M059J (cell line): Measurements from ENCODE around the gene ZNF766. TPM values are rescaled to one million over a fixed set of nuclear protein-coding genes. Genes with fewer than 3 reads are reported as not detected.
"Not testable (repeated sequence)": the region's sequence is repeated elsewhere in the genome, so short reads cannot be mapped to it uniquely, and the experiment has no call there.

Source experiments
- DNase-seq: peaks from one replicate; pipeline ENCODE4 v3.0.0-alpha.2; 2012; ENCODE audit warnings: low read depth
- total RNA-seq: library from RNA; depleted of rRNA; stranded (reverse); fragments of >200 nt; shearing (Covaris generic); gene quantifications from 2 replicates; pipeline ENCODE4 v1.2.3, GENCODE V29; 2014; rRNA removed

Gene ZNF766
- total RNA-seq, 1 experiment from 2014 or later: 23.9 TPM

DNA sequence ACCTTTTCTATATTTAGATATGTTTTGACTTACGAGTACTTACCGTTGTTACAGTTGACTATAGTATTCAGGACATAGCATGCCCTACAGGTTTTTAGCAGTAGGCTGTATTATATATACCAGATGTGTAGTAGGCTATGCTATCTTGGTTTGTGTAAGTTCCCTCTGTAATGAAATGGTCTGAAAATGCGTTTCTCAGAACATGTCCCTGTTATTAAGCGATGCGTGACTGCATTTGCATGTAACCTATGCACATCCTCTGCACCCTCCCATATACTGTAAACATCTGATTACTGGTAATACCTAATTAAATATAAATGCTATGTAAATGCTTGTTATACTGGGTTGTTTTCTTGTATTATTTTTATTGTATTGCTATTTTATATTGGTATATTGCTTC is 6.6 kb downstream of the ZNF766 start:
- no peak for DNase-seq

- DNase-seq: no peak
Observed at GRCh38 chr19:52277471-52277870, 8.1 kb downstream of the ZNF766 start.

DNA sequence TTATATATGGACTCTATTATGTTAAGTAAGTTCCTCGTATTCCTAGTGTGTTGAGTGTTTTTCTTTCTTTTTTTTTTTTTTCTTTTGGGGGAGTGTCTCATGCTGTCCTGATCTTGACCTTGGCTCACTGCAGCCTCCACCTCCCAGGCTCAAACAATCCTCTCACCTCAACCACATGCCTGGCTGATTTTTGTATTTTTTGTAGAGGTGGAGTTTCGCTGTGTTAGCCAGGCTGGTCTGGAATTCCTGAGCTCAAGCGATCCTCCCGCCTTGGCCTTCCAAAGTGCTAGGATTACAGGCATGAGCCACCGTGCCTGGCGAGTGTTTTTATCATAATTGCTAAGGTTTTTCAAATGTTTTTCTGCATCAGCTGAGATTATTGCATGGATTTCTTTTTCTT is 16.9 kb downstream of the ZNF766 start:
- no peak for DNase-seq

- DNase-seq: no peak
Observed at GRCh38 chr19:52291781-52292180, 22.4 kb downstream of the ZNF766 start.

DNA sequence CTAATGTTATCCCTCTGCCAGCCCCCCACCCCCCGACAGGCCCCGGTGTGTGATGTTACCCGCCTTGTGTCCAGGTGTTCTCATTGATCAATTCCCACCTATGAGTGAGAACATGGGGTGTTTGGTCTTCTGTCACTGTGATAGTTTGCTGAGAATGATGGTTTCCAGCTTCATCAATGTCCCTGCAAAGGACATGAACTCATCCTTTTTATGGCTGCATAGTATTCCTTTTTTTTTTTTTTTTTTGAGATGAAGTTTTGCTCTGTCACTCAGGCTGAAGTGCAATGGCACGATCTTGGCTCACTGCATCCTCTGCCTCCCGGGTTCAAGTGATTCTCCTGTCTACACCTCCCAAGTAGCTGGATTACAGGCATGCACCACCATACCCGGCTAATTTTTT is 23.6 kb downstream of the ZNF766 start:
- not testable (repeated sequence) for DNase-seq

- no peak for DNase-seq
Observed at GRCh38 chr19:52296400-52296772, 27.0 kb downstream of the ZNF766 start.

- DNase-seq: peak; percentile 80
Observed at GRCh38 chr19:52296773-52297600, 27.6 kb downstream of the ZNF766 start, which contains the start of gene ZNF480. Gene ZNF480, plus strand, starts transcription at chr19:52297169. Its CDS starts 3,244 bp downstream, at chr19:52300413.

GRCh38 chr19:52297601-52298364 is 28.4 kb downstream of the ZNF766 start:
- no peak for DNase-seq

DNA sequence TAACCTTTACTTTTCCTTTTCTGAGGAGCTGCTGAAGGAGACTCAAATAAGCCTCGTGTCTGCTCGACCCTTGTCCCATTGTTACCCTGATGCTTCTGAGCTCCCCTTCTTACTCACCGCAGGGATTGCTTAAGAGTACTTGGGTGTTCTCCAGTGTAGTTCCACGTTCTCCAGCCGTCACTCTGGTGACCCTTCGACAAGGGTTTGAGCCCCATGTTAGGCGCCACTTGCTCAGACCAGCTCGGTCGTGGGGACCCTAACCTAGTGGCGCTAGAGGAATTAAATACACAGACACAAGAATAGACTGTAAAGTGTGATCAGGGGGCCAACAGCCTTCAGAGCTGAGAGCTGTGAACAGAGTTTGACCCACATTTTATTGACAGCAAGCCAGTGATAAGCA is 37.9 kb downstream of the ZNF766 start:
- DNase-seq: peak; percentile 7

GRCh38 chr19:52322429-52322828 is 53.0 kb downstream of the ZNF766 start:
- DNase-seq: no peak

DNA sequence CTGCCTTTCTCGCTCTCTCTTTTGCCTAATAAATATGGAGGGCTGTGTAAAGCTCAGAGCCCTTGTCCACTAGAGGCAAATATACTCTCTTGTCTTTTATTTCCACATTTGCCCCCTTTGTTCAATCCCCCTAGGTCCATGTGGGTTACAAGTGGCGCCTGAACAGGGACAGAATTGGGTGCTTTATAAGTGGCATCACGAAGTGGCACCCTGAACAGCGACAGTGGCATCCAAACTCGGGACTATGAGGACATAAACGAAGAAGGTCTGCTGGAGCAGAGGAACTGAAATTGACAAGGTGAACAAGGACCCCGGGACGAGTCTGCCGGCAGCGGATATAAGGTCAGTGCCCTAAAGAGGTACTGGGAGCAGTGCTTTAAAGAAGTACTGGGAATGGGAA is 62.4 kb downstream of the ZNF766 start:
- no peak for DNase-seq

DNA sequence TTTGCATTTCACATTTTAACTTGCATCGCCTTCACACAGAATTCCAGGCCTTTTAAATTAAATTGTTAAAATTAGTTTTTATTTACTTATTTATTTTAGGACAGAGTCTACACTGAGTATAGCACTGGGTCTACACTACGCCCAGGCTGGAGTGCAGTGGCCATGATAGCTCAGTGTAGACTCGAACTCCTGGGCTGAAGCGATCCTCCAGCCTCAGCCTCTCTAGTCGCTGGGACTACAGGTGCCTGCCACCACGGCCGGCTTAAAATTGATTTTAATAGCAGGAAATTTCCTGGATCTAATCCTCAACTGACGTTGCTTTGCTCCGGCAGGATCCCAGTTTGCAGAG is 66.4 kb downstream of the ZNF766 start:
- DNase-seq: no peak

DNA sequence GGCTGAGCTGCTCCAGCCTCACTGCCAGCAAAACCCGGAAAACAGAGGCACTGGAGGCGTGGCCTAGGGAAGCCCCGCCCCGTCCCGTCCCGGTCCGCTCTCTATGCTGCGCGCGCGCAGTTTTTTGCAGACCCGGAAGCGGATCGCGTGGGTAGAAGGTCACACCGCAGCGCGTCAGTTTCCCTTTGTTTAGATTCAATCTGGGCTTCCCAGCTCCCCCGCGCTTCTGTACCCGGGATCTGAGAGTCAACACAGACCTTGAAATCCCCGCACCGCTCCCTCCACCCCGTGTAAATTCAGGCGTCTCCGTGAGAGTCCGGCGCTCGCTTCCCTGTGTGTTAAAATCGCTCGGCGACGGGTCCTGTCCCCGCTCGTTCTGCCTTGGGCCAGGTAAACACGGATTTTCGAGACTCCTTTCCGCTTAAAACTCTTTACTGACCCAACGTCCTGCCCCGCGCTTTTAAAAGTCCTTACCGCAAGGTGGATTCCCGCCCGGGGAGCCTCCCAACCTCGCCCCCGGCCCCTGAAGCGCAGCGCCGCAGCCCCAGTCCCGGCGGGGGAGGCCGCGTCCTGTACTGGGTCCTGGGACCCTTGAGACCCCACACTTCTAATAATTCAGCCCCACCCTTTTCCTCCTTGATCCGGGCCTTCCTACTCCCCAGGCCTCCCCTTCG is 66.9 kb downstream of the ZNF766 start, which contains the start of gene ZNF610:
TSS of gene ZNF610 (plus strand) at position 127 of the 674 bp plus-strand sequence. CDS start 12,930 bp downstream, outside the sequence.
- peak; percentile 75 for DNase-seq

- DNase-seq: no peak
Observed at GRCh38 chr19:52336791-52337381, 67.5 kb downstream of the ZNF766 start.

DNA sequence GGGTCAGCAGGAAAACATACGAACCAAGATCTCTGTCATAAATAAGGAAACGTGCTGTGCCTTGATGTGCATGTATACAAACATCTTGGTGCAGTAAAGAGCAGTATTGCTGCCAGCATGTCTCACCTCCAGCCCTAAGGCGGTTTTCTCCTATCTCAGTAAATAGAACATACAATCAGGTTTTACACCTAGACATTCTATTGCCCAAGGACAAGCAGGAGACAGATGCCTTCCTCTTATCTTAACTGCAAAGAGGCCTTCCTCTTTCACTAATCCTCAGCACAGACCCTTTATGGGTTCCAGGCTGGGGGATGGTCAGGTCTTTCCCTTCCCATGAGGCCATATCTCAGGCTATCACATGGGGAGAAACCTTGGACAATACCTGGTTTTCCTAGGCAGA is 69.6 kb downstream of the ZNF766 start:
- not testable (repeated sequence) for DNase-seq

DNA sequence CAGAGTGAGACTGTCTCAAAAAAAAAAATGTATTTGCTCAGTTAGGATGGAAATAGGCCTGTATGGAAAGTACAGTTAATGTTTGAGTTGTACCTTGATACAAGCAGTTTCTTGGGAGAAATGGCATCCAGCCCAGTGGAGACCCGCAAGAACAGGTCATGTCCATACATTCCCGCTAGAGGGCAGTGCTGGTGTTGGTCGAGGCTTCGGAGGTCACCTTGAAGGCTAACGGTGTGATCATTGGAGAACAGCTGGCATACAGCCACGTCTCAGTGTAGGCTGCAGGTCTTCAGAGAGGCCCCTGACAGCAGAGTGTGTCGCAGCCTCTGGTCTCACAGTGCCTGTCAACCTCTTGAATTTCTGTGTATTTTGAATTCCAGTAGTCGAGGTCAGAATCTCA is 74.2 kb downstream of the ZNF766 start:
- peak; percentile 16 for DNase-seq

DNA sequence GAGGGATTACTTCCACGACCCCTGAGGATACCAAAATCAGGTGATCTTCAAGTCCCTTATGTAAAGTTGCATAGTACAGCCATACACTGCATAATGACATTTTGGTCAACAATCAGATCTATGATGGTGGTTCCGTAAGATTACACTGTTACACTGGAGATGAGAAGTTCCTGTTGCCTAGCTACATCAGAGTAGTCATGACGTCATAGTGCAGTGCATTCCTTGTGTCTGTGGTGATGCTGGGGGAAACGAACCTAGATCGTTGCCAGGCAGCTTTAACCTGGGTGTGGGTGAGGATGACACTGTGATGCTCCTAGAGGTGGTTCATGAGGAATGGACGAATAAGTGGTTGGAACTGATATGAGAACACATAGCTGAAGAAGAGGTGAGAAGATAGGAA is 75.8 kb downstream of the ZNF766 start:
- DNase-seq: no peak

Other genes with a start within 250 kb of the ZNF766 start
- 8.5 and 16.3 TPM in 2 replicates for gene ZNF614, start 241.2 kb upstream of the ZNF766 start, total RNA-seq
- gene ZNF432, start 220.7 kb upstream of the ZNF766 start, total RNA-seq: 4.5 and 5.1 TPM in 2 replicates
- gene ZNF841, start 173.8 kb upstream of the ZNF766 start, total RNA-seq: 18.4 and 33.3 TPM in 2 replicates
- gene ZNF616, start 129.6 kb upstream of the ZNF766 start, total RNA-seq: 8.0 and 8.9 TPM in 2 replicates
- 12.0 and 12.8 TPM in 2 replicates for gene ZNF836, start 98.0 kb upstream of the ZNF766 start, total RNA-seq
- 152 and 204 TPM in 2 replicates for gene PPP2R1A, start 79.5 kb upstream of the ZNF766 start, total RNA-seq
- 10.2 and 13.6 TPM in 2 replicates for gene ZNF480, start 27.6 kb downstream of the ZNF766 start, total RNA-seq
- gene ZNF610, start 66.7 kb downstream of the ZNF766 start, total RNA-seq: 3.5 and 4.5 TPM in 2 replicates
- 16.5 and 17.0 TPM in 2 replicates for gene ZNF880, start 100.3 kb downstream of the ZNF766 start, total RNA-seq
- 20.1 and 28.4 TPM in 2 replicates for gene ZNF528, start 128.3 kb downstream of the ZNF766 start, total RNA-seq
- not detected in 2 replicates for gene ZNF534, start 159.6 kb downstream of the ZNF766 start, total RNA-seq
- 0.30 and 3.7 TPM in 2 replicates for gene ZNF578, start 184.0 kb downstream of the ZNF766 start, total RNA-seq